ENCODE data around the gene LRRN4CL. TPM values are rescaled to one million over a fixed set of nuclear protein-coding genes. Genes with fewer than 3 reads are reported as not detected.
A peak's percentile ranks its signal among the peaks of the same experiment; 100 is the strongest.
"Not testable (repeated sequence)": the region's sequence is repeated elsewhere in the genome, so short reads cannot be mapped to it uniquely, and the experiment has no call there.

LRRN4CL gene
- total RNA-seq, 1 donor from 2014 or later: 12.1 TPM

GRCh38 chr11:62652161-62653006 lies 36.9 kb downstream of the LRRN4CL start:
- Histone ChIP-seq H3K27me3 (no peaks in the 10 kb centered on the region), H3K4me1 (peaks cover 0 to 15% of the 10 kb centered on the region in 2 donors), H3K4me3 (peak overlapping the region; percentile 78 to 96), H3K36me3 (peaks cover 19 to 22% of the 10 kb centered on the region in 2 donors), H3K9me3 (no peaks in the 10 kb centered on the region), H3K27ac (peak overlapping the region; percentile 93 to 94)
- TF ChIP-seq CTCF (IDR thresholded peaks at IDR 0.05): no peak
- DNase-seq (ENCODE audit: low spot score in 2 of 2): no peak
- intact Hi-C loops (cut with DNase I): loop anchor here (1.0 to 2.0 kb wide), 5 partner anchors 13 to 54 kb away; partner anchors contain the start of genes BSCL2, C11orf98, CSKMT and EML3

- DNase-seq (ENCODE audit: low spot score in 2 of 2); H3K9me3 ChIP-seq; H3K4me3 ChIP-seq; H3K27me3 ChIP-seq; H3K27ac ChIP-seq; intact Hi-C loops (cut with DNase I): not testable (repeated sequence)
- peaks cover 19 to 22% of the 10 kb centered on the region in 2 donors for H3K36me3 ChIP-seq
- H3K4me1 ChIP-seq: peaks cover 4 to 24% of the 10 kb centered on the region in 2 donors
These were observed 39.0 kb downstream of the LRRN4CL start for GRCh38 chr11:62650283-62650682.

GRCh38 chr11:62649486-62649885 lies 39.8 kb downstream of the LRRN4CL start:
- Histone ChIP-seq H3K4me1 (peaks cover 4 to 29% of the 10 kb centered on the region in 2 donors), H3K27me3 (no peaks in the 10 kb centered on the region), H3K36me3 (peaks cover 19 to 23% of the 10 kb centered on the region in 2 donors), H3K4me3 (no peak overlapping the region), H3K27ac (no peak overlapping the region), H3K9me3 (no peaks in the 10 kb centered on the region)
- no peak for DNase-seq (ENCODE audit: low spot score in 2 of 2)
- no peak for TF ChIP-seq CTCF (IDR thresholded peaks at IDR 0.05)
- intact Hi-C loops (cut with DNase I): loop anchor here (5.0 kb wide), 1 partner anchor 47 kb away; the partner anchor contains the start of gene MTA2

GRCh38 chr11:62648967-62649364 lies 40.4 kb downstream of the LRRN4CL start:
- intact Hi-C loops (cut with DNase I): loop anchor here (5.0 kb wide), 1 partner anchor 47 kb away; the partner anchor contains the start of gene MTA2
- no peak for DNase-seq (ENCODE audit: low spot score in 2 of 2)
- no peak for TF ChIP-seq CTCF (IDR thresholded peaks at IDR 0.05)
- Histone ChIP-seq H3K36me3 (peaks cover 19 to 26% of the 10 kb centered on the region in 2 donors), H3K27me3 (no peaks in the 10 kb centered on the region), H3K27ac (no peak overlapping the region), H3K9me3 (no peaks in the 10 kb centered on the region), H3K4me1 (peaks cover 4 to 29% of the 10 kb centered on the region in 2 donors), H3K4me3 (no peak overlapping the region)

GRCh38 chr11:62648185-62648966 lies 41.0 kb downstream of the LRRN4CL start:
- Histone ChIP-seq H3K9me3 (no peaks in the 10 kb centered on the region), H3K36me3 (peaks cover 20 to 26% of the 10 kb centered on the region in 2 donors), H3K4me3 (no peak overlapping the region), H3K4me1 (peaks cover 4 to 29% of the 10 kb centered on the region in 2 donors), H3K27ac (no peak overlapping the region), H3K27me3 (no peaks in the 10 kb centered on the region)
- no peak for DNase-seq (ENCODE audit: low spot score in 2 of 2)
- TF ChIP-seq CTCF (IDR thresholded peaks at IDR 0.05): no peak
- intact Hi-C loops (cut with DNase I): loop anchor here (5.0 kb wide), 1 partner anchor 46 kb away; the partner anchor contains the start of gene MTA2

All from ascending aorta (tissue), 2 donors.